CD4-positive, alpha-beta T cell (primary cell): ENCODE results near the gene PRKCA. TPM values are rescaled to one million over a fixed set of nuclear protein-coding genes. Genes with fewer than 3 reads are reported as not detected.

ENCODE experiments used
- ATAC-seq: fragments of 200-7000 bp; cut with Tn5 transposase; one replicate; pipeline ENCODE4 v1.10.0; 2022; ENCODE audit warnings: mild to moderate bottlenecking; ENCODE audit not compliant: poor library complexity
- CTCF ChIA-PET: fragments of 350-600 bp; sonication (Branson Sonifier 250); formaldehyde crosslinking; loops from one replicate; lab custom pipeline; 2021; ENCODE audit warnings: antibody characterized with exemption, inconsistent platforms; lab: Charles Lee
- POLR2A ChIA-PET: fragments of 350-600 bp; sonication (Branson Sonifier 250); formaldehyde crosslinking; loops from one replicate; lab custom pipeline; 2021; ENCODE audit warnings: antibody characterized with exemption, inconsistent platforms; lab: Charles Lee
- DNase-seq, 14 experiments: peaks; one replicate each; pipeline ENCODE4 v3.0.0-alpha.2; 2013 to 2020; ENCODE audit warnings: mixed read lengths in 2 of 14
- H3K27ac ChIP-seq, 2 donors: one replicate each; pipeline versions ENCODE4 v1.5.1 to v1.7.0; 2013; ENCODE audit warnings: low read length in 2 of 2, low read depth in 1 of 2, mild to moderate bottlenecking in 1 of 2
- H3K27me3 ChIP-seq, 2 experiments: 1 replicate in 1 of 2; 2 replicates in 1 of 2; pipeline versions ENCODE4 v1.6.1 to v1.7.0; 2013; ENCODE audit warnings: low read length in 2 of 2, control low read depth in 1 of 2, mild to moderate bottlenecking in 1 of 2, moderate library complexity in 1 of 2; ENCODE audit not compliant: insufficient read depth in 2 of 2, control insufficient read depth in 1 of 2
- H3K36me3 ChIP-seq: one replicate; pipeline ENCODE4 v1.6.1; 2013; ENCODE audit warnings: low read length, control low read depth; ENCODE audit not compliant: insufficient read depth
- H3K4me1 ChIP-seq: one replicate; pipeline ENCODE4 v1.6.1; 2013; ENCODE audit warnings: low read length, control low read depth; ENCODE audit not compliant: insufficient read depth
- H3K4me3 ChIP-seq: one replicate; pipeline ENCODE4 v1.5.1; 2013; ENCODE audit warnings: mild to moderate bottlenecking, low read length, moderate library complexity
- H3K9me3 ChIP-seq, 2 experiments: 1 replicate in 1 of 2; 2 replicates in 1 of 2; pipeline versions ENCODE4 v1.6.1 to v1.7.0; 2013; ENCODE audit warnings: low read length in 2 of 2, mild to moderate bottlenecking in 2 of 2, control low read depth in 1 of 2, moderate library complexity in 1 of 2; ENCODE audit not compliant: control insufficient read depth in 1 of 2, insufficient read depth in 1 of 2
- H3K27ac Mint-ChIP-seq: one replicate; pipeline ENCODE4 v1.8.0; 2020; ENCODE audit warnings: mixed read lengths
- H3K27me3 Mint-ChIP-seq: one replicate; pipeline ENCODE4 v1.8.0; 2021; ENCODE audit warnings: mixed read lengths
- H3K36me3 Mint-ChIP-seq: one replicate; pipeline ENCODE4 v1.8.0; 2021; ENCODE audit warnings: low read depth, mixed read lengths
- H3K4me1 Mint-ChIP-seq: one replicate; pipeline ENCODE4 v1.8.0; 2021; ENCODE audit warnings: low read depth, mixed read lengths
- H3K4me3 Mint-ChIP-seq: one replicate; pipeline ENCODE4 v1.8.0; 2020; ENCODE audit warnings: mild to moderate bottlenecking, mixed read lengths
- H3K9me3 Mint-ChIP-seq: one replicate; pipeline ENCODE4 v1.8.0; 2020; ENCODE audit warnings: mixed read lengths
- CTCF ChIP-seq: fragments of 200-600 bp; IDR thresholded peaks from one replicate; pipeline ENCODE4 v1.8.0; 2022; ENCODE audit warnings: antibody characterized with exemption, mild to moderate bottlenecking
- intact Hi-C, 2 experiments: fragments of 100-400 bp; cut with DNase I in 1 of 2; cut with micrococcal nuclease in 1 of 2; formaldehyde crosslinking; loops; one replicate each; pipeline versions ENCODE4 v1.15.1 to v1.9.0; 2023 to 2025; cut with DNase I, micrococcal nuclease
- total RNA-seq, 174 experiments: library from RNA in 2 of 174; stranded (reverse) in 2 of 174; gene quantifications; one replicate each; pipeline ENCODE4 v1.2.3 and lab custom pipeline; 2021 to 2026

PRKCA gene
- total RNA-seq, 2 experiments from 2014 or later = 84.8 to 88.6 TPM

DNA sequence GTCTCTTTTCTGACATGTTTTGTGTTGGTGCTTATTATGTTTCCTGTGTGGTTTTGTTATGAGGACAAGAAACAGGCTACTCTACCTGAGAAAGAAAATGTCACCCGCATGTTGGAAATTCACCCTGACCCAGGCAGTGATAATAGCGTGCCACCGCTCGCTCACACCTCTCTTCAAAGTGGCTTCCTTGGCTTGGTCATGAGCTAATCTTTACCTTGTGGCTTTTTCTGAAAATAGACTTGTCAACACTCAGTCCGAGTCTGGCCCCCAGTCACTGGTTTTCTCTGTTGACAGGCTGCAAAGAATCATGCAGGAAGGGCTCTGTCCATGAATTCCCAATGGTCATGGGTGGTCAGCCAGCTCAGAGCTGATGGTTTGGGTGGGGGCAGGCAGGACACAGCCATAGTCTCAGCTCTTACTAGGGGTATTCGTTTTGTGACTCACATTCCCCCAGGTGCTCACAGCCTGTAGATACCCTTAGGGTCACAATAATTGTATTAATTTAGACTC is 411.2 kb downstream of the PRKCA start:
- H3K27ac ChIP-seq = no peak overlapping the region
- H3K27me3 ChIP-seq = no peaks in the 10 kb centered on the region
- H3K9me3 Mint-ChIP-seq = no peaks in the 10 kb centered on the region
- peaks cover 6% of the 10 kb centered on the region for H3K36me3 ChIP-seq
- intact Hi-C loops = loop anchor here (2.0 to 5.0 kb wide), 2 partner anchors 369 to 579 kb away; no protein-coding TSS in a partner anchor
- peaks cover 23% of the 10 kb centered on the region for H3K4me1 ChIP-seq
- H3K4me3 Mint-ChIP-seq = no peak overlapping the region
- no peak overlapping the region for H3K4me3 ChIP-seq
- peaks cover 35% of the 10 kb centered on the region for H3K36me3 Mint-ChIP-seq
- DNase-seq (peak in 4 of 14 experiments; percentile 4 to 50 (median 38)), ATAC-seq (no peak)
- H3K27ac Mint-ChIP-seq = peak overlapping the region; percentile 41
- ChIA-PET CTCF (no interaction called here), POLR2A (no interaction called here)
- no peaks in the 10 kb centered on the region for H3K9me3 ChIP-seq
- H3K27me3 Mint-ChIP-seq = no peaks in the 10 kb centered on the region
- peaks cover 36% of the 10 kb centered on the region for H3K4me1 Mint-ChIP-seq
- TF ChIP-seq CTCF = no peak

GRCh38 chr17:66714046-66715023 is 411.9 kb downstream of the PRKCA start:
- ATAC-seq = no peak
- no peak for DNase-seq
- H3K9me3 Mint-ChIP-seq = no peaks in the 10 kb centered on the region

More at GRCh38 chr17:66714046-66715023, 411.9 kb downstream of the PRKCA start:
- no peak overlapping the region for H3K4me3 ChIP-seq
- CTCF ChIA-PET = interaction anchor here (0.6 to 1.0 kb wide), 2 partner anchors 13 to 543 kb away, joined by 3 read pairs; no protein-coding TSS in a partner anchor
- Mint-ChIP-seq H3K4me3 (no peak overlapping the region), H3K4me1 (peaks cover 36% of the 10 kb centered on the region), H3K36me3 (peaks cover 40% of the 10 kb centered on the region), H3K27me3 (no peaks in the 10 kb centered on the region), H3K27ac (peak overlapping the region; percentile 41)
- H3K9me3 ChIP-seq = no peaks in the 10 kb centered on the region
- intact Hi-C loops = loop anchor here (2.0 to 5.0 kb wide), 3 partner anchors 193 to 578 kb away; no protein-coding TSS in a partner anchor
- H3K36me3 ChIP-seq = peaks cover 6% of the 10 kb centered on the region
- no peaks in the 10 kb centered on the region for H3K27me3 ChIP-seq
- H3K4me1 ChIP-seq = peaks cover 23% of the 10 kb centered on the region
- TF ChIP-seq CTCF = no peak
- no peak overlapping the region for H3K27ac ChIP-seq
- POLR2A ChIA-PET = interaction anchor here (0.5 to 0.6 kb wide), 2 partner anchors 16 to 844 kb away, joined by 3 to 4 read pairs; no protein-coding TSS in a partner anchor
